Central memory CD4-positive, alpha-beta T cell (primary cell): ENCODE data around the gene MAST3.
A peak's percentile ranks its signal among the peaks of the same experiment; 100 is the strongest.

Source experiments
- DNase-seq: peaks from one replicate; pipeline ENCODE4 v3.0.0; 2022

Gene MAST3

GRCh38 chr19:18114483-18114882 is 16.9 kb downstream of the MAST3 start:
- DNase-seq, result no peak

- no peak for DNase-seq
Observed at GRCh38 chr19:18117364-18117691, 19.8 kb downstream of the MAST3 start.

DNA sequence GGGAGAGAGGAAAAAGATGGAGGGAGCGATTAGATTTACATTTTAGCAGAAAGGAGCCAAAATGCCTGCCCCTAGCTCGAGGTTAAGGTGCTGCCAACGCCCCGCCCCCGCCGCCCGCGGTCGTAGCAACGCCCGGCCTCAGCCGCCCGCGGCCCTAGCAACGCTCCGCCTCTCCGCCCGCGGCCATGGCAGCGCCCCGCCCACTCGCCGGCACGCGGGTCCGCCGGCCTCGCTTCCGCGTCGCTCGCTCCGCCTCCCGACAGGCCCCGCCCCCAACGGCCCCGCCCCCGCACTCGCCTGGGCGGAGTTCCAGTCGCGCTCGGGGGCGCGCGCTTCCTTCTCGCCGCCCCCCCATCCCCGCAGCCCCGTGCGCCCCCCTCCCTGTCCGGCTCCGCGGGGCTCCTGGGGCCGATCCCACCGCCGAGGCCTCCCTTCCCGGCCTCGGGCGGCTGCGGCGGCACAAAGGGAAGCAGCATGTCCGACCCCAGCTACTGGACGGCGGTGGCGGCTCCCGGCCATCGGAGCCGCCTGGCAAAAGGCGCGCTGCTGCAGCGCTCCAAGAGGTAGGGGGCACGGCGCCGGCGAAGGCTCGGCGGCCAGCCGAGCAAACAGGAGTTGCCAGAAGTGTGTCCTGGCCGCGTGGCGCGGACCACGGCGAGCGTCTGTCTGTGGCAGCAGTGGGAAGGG is 20.3 kb downstream of the MAST3 start:
- peak; percentile 95 for DNase-seq

DNA sequence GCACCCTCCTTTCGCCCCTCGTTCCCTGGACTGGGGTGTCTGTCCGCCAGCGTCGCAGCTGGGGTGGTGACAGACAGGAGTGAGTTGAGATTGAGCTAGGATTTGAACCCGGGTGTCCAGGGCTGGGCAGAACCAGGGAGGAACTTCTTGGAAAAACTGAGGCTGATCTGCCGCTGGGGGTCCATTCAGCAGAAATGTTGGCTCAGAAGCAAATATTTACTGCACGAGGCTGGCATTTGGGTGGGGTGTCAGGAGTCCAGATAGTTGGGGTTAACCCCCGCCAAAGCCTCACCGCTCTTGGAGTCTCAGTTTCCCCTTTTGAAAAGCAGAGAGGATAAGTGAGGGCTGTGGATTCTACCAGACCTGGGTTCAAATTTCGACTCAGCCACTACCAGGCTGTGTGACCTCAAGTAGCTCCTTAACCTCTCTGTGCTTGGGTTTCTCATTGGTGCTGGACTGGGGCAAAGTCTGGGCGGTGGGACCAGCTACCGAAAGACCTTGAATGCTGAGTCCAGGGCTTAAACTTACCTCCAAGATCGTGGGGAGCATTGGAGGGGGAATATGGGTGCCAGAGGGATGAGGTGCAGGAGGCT is 20.9 kb downstream of the MAST3 start:
- DNase-seq, result no peak

DNA sequence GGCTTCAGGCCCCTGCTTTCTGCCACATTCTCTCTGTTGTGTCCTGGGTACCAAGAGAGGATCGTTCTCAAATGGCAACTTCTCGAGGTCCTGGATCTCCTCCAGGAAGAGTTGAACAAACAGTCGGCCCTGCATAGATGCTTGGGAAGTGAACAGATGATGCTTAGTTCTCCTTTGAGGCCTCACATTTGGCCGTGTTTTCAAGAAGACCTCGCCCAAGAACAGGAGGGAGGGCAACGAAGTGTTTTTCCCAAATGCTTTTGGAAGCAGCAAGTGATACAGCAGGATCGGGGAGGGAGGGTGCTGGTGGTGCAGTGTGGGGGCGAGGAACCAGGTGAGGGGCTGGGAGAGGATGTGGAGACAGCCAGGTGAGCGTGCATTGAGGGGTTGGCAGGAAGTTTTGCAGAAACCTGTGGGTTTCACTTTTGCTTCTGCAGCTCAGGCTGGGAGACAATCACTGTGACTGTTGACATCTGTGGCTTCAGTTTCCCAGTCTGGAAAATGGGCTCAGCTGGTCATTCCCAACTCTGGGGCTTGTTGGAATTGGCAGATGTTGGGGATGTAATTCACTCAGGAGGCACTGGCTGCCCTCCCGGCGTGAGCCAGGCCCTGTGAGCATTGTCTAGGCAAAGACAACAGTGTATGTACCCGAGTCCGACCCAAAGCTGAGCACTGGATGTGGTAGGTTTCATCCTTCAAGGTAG is 21.6 kb downstream of the MAST3 start:
- DNase-seq, result peak; percentile 72

GRCh38 chr19:18119717-18120105 is 22.1 kb downstream of the MAST3 start:
- DNase-seq, result peak; percentile 69

DNA sequence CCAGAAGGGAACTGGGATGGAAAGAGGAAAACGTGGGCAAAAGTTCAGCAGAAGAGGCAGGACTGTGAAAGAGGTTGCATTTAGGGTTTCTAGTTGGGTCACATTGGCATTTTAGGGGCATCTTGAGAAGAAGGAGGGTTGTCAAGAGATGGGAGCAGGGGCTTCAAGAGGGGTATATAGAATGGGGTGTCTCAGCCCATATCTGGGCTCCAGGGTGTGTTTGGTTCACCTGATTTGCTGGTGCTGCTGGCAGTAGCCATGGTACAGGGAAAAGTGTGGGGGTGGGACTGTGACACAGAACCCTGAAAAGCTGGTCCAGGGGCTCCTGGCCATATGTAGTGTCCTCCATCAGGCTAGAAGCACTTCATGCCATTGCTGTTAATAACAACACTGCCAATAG is 22.5 kb downstream of the MAST3 start:
- no peak for DNase-seq

GRCh38 chr19:18121166-18121565 is 23.6 kb downstream of the MAST3 start:
- DNase-seq, result no peak

GRCh38 chr19:18122424-18122823 is 24.8 kb downstream of the MAST3 start:
- no peak for DNase-seq

DNA sequence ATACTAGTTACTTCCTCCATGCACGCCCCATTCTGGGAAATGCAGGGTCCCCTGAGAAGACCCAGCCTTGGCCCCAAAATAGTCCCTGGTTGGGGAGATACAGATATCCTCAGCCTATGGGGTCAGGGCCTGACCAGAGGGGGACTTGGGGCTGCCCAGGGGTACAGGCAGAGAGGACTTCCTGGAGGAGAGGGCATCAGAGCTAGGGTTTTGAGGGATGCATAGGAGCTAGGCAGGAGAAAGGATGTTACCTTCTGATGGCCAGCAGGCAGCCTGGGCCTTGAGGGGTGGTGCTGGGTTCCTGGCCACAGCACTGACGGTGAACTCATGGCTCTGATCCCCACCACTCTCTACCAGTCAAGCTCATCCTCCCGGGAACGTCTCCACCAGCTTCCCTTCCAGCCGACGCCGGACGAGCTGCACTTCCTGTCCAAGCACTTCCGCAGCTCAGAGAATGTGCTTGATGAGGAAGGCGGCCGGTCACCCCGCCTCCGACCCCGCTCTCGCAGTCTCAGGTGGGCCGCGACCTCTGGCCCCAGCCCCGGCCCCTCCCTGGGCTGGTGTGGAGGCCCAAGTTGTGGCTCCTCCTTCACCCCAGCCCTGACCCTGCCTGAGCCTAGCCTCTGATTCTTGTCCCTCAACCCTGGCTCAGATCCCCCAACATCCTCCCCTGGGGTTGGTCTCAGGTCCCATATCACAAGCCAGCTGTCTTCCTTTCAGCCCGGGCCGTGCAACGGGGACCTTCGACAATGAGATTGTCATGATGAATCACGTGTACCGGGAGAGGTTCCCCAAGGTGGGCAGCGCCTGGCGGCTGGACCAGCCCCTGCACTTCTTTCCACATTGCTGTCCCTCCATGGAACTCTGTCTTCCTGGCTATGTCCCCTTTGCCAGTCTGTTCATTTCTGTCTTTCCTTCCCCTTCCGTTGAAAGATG is 25.6 kb downstream of the MAST3 start:
- DNase-seq, result no peak

GRCh38 chr19:18123819-18124218 is 26.2 kb downstream of the MAST3 start:
- no peak for DNase-seq

GRCh38 chr19:18126097-18126496 is 28.5 kb downstream of the MAST3 start:
- no peak for DNase-seq

- DNase-seq, result no peak
Observed at GRCh38 chr19:18128044-18128443, 30.5 kb downstream of the MAST3 start.

GRCh38 chr19:18128805-18129204 is 31.2 kb downstream of the MAST3 start:
- no peak for DNase-seq

GRCh38 chr19:18130523-18131242 is 33.1 kb downstream of the MAST3 start:
- no peak for DNase-seq

DNA sequence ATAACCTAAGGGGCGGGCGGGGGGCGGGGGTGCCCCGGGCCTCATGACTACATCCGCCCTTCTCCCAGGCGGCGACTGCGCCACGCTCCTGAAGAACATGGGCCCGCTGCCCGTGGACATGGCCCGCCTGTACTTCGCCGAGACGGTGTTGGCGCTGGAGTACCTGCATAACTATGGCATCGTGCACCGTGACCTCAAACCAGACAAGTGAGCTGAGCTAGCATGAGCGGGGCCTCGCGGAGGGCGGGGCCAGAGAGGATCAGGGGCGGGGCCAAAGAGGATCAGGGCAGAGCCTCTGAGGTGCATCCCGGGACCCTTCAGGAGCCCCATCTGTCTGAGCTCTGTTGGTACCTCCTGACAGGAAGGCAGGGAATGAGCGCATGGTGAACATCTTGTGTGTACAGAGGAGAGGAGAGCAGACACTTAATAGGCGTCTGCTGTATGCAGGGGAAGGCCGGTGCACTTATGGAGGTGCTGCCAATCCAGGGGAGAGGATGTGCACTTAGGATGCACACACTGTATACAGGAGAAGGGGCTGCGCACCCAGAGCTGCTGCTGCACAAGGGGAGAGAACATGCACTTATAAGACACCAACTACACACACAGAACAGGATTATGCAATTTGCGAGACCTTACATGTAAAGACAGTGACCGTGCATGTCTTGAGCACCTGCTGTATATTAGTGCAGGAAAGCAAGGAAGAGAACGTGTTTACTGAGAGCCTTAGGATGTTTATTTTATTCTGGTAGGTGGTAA is 34.4 kb downstream of the MAST3 start:
- DNase-seq, result no peak

DNA sequence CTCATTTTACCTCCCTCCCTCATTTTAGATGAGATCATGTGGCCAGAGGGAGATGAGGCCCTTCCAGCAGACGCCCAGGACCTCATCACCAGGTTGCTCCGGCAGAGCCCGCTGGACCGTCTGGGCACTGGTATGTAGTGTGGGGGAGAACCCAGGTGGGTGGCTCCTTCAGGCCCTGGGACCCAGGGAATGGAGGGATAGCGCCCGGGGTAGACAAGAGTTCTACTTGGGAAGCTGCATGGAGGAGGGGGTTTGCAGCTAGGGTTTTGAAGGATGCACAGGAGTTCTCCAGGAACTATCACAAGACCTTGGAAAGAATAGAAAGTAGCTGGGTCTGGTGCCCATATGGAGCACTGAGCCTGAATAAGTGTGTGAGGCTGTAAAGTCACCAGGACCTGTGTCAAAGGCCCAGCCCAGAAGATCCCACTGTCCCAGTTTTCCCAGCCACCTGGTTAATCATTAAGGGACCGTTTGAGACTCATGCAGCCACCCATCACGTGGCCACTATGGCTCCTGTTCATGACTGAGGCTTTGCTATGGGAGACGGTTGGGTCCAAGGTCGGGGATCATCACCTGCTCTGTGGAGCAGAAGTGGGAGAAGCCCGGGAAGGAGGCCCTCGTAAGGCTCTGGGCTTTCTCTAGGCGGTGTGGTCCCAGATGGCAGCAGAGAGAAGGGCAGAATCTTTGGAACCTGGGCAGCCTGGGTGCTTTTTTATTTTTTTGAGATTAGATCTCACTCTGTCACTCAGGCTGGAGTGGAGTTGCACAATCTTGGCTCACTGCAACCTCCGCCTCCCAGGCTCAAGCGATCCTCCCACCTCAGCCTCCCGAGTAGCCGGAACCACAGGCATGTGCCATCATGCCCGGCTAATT is 38.4 kb downstream of the MAST3 start:
- DNase-seq, result no peak

DNA sequence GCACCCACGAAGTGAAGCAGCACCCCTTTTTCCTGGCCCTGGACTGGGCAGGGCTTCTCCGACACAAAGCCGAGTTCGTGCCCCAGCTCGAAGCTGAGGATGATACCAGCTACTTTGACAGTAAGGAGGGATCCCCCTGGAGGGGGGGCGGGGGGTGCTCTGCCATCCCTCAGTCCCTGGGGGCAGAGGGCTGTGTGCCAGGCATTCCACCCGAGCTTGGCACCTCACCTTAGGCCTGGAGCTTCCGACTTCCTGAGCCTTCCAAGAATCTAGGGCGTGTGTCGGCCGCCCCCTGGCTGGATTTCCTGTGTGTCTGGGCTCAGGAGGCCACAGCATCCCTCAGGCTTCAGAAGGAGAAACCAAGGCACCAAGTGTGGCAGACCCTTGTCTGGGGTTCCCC is 39.7 kb downstream of the MAST3 start:
- DNase-seq, result no peak

DNA sequence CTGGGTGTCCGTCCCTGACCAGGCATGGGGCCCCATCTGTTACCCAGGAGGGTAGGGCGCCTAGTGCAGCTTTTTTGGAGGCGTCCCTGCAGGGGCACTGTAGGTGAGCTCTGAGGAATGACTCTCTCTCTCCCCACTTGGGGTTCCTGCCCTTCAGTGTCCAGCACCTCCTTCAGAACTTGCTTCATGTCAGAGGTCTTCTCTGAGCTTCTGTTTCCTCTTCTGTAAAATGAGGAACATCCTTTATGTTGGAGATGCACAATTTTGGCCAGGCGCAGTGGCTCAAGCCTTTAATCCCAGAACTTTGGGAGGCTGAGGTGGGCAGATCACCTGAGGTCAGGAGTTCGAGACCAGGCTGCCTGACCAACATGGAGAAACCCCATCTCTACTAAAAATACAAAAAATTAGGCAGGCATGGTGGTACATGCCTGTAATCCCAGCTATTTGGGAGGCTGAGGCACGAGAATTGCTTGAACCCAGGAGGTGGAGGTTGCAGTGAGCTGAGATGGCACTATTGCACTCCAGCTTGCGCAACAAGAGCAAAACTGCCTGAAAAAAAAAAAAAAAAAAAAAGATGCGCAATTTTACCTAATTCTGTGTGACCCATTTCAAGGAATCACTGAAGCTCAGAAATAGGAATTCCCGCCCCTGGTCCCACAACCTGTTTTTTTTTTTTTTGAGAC is 40.2 kb downstream of the MAST3 start:
- DNase-seq, result no peak

GRCh38 chr19:18140473-18140872 is 42.9 kb downstream of the MAST3 start:
- no peak for DNase-seq
